ELF-1 (cell line): ENCODE data around the gene SCN1A.

ENCODE experiments used
- DNase-seq: peaks from one replicate; pipeline ENCODE4 v3.0.0-alpha.2; 2016; ENCODE audit warnings: low read depth, low spot score

Gene SCN1A

GRCh38 chr2:165972161-165972560 is 155.7 kb downstream of the SCN1A start:
- peak; percentile 7 for DNase-seq

DNA sequence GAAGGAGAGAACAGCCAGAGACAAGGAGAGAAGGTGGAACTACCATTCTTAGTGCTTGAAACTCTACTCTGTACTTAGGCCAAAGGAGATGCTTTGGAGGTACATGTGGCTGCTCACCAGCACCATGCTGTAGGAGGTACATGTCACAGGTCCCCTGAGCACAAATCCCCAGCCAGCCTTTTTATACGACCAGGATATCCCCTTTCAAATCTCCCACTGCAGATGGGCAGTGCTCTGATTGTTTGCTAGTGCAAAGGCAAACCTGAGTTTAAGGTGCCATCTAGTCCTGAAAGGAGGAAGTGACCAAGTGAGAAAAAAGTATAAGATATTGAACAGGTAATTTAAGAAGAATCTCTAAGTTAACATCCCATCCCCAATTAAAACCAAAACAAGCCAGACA is 157.2 kb downstream of the SCN1A start:
- no peak for DNase-seq

GRCh38 chr2:165969227-165969626 is 158.6 kb downstream of the SCN1A start:
- no peak for DNase-seq

DNA sequence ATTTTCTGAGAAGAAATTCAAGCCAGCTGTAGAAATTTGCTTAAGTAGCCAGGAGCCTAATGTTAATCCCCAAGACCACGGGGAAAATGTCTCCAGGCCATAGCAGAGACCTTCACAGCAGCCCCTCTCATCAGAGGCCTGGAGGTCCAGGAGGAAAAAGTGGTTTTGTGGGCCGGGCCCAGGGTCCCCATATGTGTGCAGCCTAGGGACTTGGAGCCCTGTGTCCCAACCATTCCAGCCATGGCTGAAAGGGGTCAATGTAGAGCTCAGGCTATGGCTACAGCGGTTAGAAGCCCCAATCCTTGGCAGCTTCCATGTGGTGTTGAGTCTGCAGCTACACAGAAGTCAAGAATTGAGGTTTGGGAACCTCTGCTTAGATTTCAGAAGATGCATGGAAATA is 160.1 kb downstream of the SCN1A start:
- no peak for DNase-seq

DNA sequence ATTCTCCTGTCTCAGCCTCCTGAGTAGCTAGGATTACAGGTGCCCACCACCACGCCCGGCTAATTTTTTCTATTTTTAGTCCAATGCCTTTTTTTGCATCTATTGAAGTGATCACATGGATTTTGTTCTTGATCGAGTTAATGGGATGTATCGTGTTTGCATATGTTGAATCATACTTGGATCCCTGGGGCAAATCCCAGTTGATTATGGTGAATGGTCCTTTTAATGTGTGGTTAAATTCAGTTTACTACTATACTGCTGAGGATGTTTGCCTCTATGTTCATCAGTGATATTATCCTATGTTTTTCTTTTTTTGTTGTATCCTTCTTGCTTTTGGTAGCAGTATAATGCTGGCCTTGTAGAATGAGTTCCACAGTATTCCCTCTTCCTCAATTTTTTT is 166.0 kb downstream of the SCN1A start:
- DNase-seq = no peak

DNA sequence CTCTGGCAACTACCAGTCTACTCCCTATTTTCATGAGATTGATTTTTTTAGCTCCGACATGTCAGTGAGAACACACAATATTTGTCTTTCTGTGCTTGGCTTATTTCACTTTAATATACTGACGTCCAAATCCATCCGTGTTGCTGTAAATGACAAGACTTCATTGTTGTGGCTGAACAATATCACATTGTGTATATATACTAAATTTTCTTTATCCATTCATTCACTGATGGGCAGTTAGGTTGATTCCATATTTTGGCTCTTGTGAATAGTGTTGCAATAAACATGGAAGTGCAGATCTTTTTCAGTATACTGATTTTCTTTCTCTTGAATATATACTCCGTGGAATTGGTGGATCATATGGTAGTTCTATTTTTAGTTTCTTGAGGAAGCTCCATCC is 168.4 kb downstream of the SCN1A start:
- DNase-seq = no peak

DNA sequence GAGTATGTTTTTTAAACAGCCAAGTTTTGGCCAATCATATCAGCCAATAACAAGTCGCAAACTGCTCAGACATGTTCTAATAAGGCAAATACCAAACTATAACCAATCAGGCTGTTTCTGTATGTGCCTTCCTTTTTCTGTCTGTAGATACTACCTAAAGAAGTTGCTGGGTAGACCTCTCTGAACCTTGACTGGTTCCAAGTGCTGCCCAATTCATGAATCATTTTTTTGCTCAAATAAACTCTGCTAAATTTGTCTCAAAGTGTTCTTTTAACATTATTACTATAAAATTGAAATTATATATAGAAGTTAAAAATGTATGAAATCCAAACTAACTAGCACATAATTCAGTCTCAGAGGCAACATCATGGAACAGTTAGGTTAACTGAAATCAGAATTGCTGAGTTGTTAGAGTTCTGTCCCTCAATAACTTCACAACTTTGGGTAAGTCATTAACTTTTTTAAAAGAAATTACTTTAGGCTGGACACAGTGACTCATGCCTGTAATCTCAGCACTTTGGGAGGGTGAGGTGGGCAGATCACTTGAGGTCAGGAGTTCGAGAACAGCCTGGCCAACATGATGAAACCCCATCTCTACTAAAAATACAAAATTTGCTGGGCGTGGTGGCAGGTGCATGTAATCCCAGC is 169.4 kb downstream of the SCN1A start:
- DNase-seq = no peak

- peak; percentile 39 for DNase-seq
Observed at GRCh38 chr2:165957030-165957675, 170.7 kb downstream of the SCN1A start.

GRCh38 chr2:165953655-165954606 is 173.9 kb downstream of the SCN1A start, which contains the start of gene TTC21B:
Gene TTC21B, minus strand, starts transcription at chr2:165953776. Its CDS starts 71 bp downstream, at chr2:165953705.
- peak; percentile 96 for DNase-seq

- DNase-seq = no peak
Observed at GRCh38 chr2:165953306-165953654, 174.5 kb downstream of the SCN1A start.

- DNase-seq = no peak
Observed at GRCh38 chr2:165952741-165953211, 175.0 kb downstream of the SCN1A start.

GRCh38 chr2:165952085-165952484 is 175.7 kb downstream of the SCN1A start:
- no peak for DNase-seq

DNA sequence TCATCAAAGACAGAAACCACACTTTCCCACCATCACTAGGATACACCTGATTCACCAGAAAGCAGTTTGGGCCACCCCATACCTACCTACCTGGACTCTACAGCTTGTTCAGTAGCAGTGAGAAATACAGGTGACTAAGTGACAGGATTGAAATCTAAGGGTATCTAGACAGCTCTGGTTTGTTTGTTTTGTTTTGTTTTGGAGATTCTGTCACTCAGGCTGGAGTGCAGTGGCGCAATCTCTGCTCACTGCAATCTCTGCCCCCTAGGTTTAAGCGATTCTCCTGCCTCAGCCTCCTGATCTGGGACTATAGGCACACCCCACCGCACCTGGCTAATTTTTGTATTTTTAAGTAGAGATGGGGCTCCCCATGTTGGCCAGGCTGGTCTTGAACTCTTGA is 177.4 kb downstream of the SCN1A start:
- no peak for DNase-seq

DNA sequence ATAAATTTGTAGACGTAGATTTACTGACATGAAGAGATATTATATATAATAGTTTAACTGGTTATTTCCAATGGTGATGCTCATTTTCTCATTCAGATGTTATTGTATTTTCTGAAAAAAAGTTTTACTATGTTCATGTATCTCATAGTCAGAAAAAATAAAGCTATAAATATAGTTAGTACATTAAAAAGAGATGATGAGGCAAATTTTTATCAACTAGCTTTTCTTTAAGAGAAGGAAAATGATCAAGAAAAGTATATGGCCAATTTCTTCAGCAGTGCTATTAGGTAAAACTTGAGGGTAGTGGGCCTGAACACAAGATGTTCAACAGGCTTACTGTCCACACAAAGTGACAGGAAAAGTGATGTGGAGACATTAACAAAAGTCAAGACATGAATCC is 186.0 kb downstream of the SCN1A start:
- DNase-seq = no peak

DNA sequence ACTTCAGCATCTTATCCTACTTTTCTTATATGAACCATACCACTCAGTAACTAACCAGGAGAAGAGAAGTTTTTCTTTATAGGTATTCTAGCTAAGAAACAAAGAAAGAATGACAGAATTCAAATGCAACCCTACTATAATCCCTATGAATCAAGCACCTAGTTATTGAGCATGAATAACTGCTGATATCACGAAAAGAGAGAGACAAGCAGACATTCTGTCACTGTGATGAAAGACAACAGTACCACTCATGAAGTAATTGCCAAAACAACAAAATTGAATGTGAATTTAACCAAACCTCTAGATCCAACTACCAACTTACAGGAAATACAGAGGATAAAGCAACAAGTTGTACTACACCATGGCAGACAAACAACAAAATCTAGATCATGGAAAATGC is 189.6 kb downstream of the SCN1A start:
- DNase-seq = no peak
